Testis (tissue), 2 donors: ENCODE data around the gene CDKAL1.

ENCODE experiments used
- POLR2A ChIP-seq: fragments of 450-650 bp; IDR thresholded peaks from one replicate; pipeline ENCODE4 v1.6.1; 2017; ENCODE audit warnings: antibody characterized with exemption, mild to moderate bottlenecking, moderate library complexity
- TF ChIP-seq, protein P1 (sequence below), 3 experiments: fragments of 450-650 bp in 2 of 3; fragments of 200-600 bp in 1 of 3; sonication (generic) in 1 of 3; IDR thresholded peaks; one replicate each; pipeline ENCODE4 v1.5.1; 2016 to 2019; ENCODE audit warnings: antibody characterized with exemption in 3 of 3, mild to moderate bottlenecking in 2 of 3, moderate library complexity in 1 of 3

DNA sequence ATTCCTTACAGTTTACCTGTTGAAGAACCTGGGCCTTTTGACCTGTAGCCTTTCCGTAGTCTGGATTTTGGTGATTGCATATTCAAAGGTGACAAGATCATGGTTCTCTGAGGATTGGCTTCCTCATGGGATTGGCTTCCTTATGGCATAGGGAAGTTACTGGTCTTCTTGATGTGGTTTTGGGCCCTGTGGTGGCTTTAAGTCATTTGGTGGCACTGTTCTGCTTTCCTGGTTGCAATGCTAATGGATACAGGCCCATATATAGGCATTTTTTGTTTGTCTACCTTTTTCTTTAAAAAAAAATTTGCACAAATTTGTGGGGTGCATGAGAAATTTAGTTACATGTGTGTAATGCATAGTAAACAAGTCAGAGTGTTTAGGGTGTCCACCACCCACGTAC, 185.7 kb downstream of the CDKAL1 start:
- TF ChIP-seq, protein P1, sequence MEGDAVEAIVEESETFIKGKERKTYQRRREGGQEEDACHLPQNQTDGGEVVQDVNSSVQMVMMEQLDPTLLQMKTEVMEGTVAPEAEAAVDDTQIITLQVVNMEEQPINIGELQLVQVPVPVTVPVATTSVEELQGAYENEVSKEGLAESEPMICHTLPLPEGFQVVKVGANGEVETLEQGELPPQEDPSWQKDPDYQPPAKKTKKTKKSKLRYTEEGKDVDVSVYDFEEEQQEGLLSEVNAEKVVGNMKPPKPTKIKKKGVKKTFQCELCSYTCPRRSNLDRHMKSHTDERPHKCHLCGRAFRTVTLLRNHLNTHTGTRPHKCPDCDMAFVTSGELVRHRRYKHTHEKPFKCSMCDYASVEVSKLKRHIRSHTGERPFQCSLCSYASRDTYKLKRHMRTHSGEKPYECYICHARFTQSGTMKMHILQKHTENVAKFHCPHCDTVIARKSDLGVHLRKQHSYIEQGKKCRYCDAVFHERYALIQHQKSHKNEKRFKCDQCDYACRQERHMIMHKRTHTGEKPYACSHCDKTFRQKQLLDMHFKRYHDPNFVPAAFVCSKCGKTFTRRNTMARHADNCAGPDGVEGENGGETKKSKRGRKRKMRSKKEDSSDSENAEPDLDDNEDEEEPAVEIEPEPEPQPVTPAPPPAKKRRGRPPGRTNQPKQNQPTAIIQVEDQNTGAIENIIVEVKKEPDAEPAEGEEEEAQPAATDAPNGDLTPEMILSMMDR (IDR thresholded peaks at IDR 0.05) = no peak
- no peak for TF ChIP-seq POLR2A
